Heart left ventricle (tissue), 13 donors: ENCODE results near the gene TKT.

Experiments used
- CTCF ChIP-seq, 12 donors: fragments of 200-600 bp; sonication (generic) in 4 of 12; IDR thresholded peaks; one replicate each; pipeline versions ENCODE4 v1.5.0 to v1.8.0; 2018 to 2022; ENCODE audit warnings: antibody characterized with exemption in 12 of 12, mild to moderate bottlenecking in 5 of 12
- POLR2A ChIP-seq, 2 donors: fragments of 450-650 bp; IDR thresholded peaks; one replicate each; pipeline ENCODE4 v1.6.1; 2017; ENCODE audit warnings: antibody characterized with exemption in 2 of 2, mild to moderate bottlenecking in 2 of 2, moderate library complexity in 2 of 2
- donor health status: ischemic (EF 13 %, LVEDD 7.1; RV severe dilation, severe dysfunction).
- donor health status: DM: no; HTN: yes; CAD: no.
- donor health status: DM: no; HTN: no; CAD: no.
- donor health status: ischemic (EF 25% LVEDD 6.9; RV normal size, moderate dysfunction).
- donor health status: ischemic (EF 25% LVEDD 5.7; RV mildly dilated, moderate dysfunction).
- donor health status: ischemic (EF 35%, LVEDD 5.7; RV mildly dilated, moderate dysfunction).
- donor health status: nonischemic (EF 11% LVEDD 7.7; RV severe dilation, severe dysfunction).
- donor health status: DM: yes; HTN: yes; CAD: no.
- donor health status: PGD.
- donor health status: ischemic (EF 29% LVEDD 5.4; RV normal size, mild dysfunction).
- donor health status: nonischemic (EF 23%, LVEDD 6.1; RV moderate dilation, normal function).

GRCh38 chr3:53244271-53244670, 11.6 kb downstream of the TKT start:
- TF ChIP-seq CTCF (IDR thresholded peaks at IDR 0.05): no peak
- TF ChIP-seq POLR2A (IDR thresholded peaks at IDR 0.05): no peak
